ENCODE results near the gene DCUN1D2.

DCUN1D2 gene

GRCh38 chr13:113431171-113431570 is 59.3 kb downstream of the DCUN1D2 start:
- no peaks in the 10 kb centered on the region for H3K36me3 ChIP-seq

DNA sequence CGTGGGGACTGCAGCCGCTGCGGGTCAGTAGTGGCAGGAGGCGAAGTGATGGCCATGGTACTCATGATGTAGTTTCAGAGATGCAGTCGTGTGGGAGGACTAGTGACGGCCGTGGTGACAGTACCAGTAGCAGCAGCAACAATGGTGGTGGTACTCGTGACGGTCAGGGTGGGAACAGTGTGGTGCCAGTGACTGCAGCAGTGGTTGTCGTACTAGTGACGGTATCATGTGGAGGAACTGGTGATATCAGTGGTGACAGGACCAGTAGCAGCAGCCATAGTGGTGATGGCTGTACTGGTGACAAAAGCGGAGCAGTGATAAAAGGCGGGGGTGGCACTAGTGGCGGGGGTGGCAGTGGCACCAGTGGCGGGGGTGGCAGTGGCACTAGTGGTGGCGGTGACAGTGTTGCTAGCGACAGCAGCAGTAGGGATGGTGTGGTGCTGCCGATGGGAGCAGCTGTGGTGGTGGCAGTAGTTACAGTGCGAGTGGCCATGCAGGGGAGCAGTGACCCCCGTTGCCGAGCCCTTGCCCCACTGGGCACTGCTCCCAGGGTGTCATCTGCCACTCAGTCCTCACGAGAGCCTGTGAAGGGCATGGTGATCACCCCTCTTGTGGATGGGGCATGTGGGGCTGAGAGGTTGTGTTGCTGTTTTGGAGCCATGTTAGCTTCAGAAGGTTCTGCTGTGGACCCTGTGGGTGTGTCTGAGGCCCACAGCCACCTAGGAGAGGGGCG is 60.0 kb downstream of the DCUN1D2 start:
- TF ChIP-seq CTCF (IDR thresholded peaks at IDR 0.05; ENCODE audit: low read depth, low read length): no peak
- DNase-seq: no peak
- H3K9me3 ChIP-seq: no peaks in the 10 kb centered on the region
- no peak overlapping the region for H3K4me3 ChIP-seq (ENCODE audit: low read depth, low read length)
- no peaks in the 10 kb centered on the region for H3K4me1 ChIP-seq
- H3K36me3 ChIP-seq: no peaks in the 10 kb centered on the region
- H3K27me3 ChIP-seq: no peaks in the 10 kb centered on the region

More at GRCh38 chr13:113431171-113431570, 59.3 kb downstream of the DCUN1D2 start:
- Histone ChIP-seq H3K4me3 (ENCODE audit: low read depth, low read length) (no peak overlapping the region), H3K9me3 (no peaks in the 10 kb centered on the region), H3K4me1 (no peaks in the 10 kb centered on the region), H3K27me3 (no peaks in the 10 kb centered on the region)
- TF ChIP-seq CTCF (IDR thresholded peaks at IDR 0.05; ENCODE audit: low read depth, low read length): no peak
- DNase-seq: no peak

DNA sequence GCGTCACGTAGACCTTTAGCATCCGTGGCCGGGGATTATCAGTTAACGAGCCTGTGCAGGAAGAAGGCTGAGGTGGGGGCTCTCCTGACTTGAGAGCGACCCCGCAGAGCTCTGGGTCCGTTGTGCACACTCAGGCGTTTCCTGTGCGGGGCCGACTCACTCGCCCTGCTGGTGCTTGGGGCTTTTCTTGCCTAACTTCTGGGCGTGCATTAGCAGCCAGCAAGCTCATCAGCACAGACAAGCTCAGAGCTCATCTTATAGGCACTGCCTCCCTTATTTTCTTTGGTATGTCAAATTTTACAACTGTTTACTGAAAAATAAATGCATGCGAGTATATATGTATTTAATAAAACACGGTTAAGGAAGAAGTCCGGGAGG is 60.9 kb downstream of the DCUN1D2 start:
- no peak overlapping the region for H3K4me3 ChIP-seq (ENCODE audit: low read depth, low read length)
- H3K36me3 ChIP-seq: no peaks in the 10 kb centered on the region
- no peak for DNase-seq
- no peaks in the 10 kb centered on the region for H3K4me1 ChIP-seq
- H3K9me3 ChIP-seq: no peaks in the 10 kb centered on the region
- H3K27me3 ChIP-seq: no peaks in the 10 kb centered on the region
- TF ChIP-seq CTCF (IDR thresholded peaks at IDR 0.05; ENCODE audit: low read depth, low read length): no peak

DNA sequence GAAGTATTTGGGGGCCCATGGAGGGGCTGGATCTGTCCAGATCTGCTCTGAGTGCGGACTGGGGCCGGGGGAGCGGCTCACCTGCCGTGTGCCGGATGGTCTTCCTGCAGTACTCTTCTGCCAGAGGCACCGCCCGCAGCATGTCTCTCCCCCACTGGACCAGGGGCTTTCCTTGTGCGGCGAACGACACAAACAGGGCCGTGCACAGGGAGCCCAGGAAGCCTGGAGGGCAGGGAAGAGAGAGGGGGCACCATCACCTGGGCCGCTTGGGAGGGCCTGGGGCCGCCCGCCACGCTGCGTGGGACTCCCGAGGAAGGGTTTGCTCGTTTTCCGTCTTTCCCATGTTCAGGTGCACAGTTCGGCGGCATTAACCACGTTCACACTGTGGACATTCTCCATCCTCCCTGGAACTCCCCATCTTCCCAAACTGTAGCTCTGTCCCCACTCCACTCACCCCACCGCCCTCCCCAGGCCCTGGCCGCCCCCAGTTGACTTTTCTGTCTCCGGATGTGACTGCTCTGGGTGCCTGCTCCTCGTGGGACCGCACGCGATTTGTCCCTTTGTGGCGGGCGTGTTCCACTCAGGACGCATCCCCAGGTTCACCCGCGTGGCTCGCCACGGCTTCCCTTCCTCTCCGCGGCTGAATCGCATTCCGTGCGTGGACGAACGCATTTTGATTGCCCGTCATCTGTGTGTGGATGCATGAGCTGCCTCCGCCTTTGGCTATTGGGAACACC is 61.5 kb downstream of the DCUN1D2 start:
- TF ChIP-seq CTCF (IDR thresholded peaks at IDR 0.05; ENCODE audit: low read depth, low read length): no peak
- H3K36me3 ChIP-seq: no peaks in the 10 kb centered on the region
- H3K9me3 ChIP-seq: no peaks in the 10 kb centered on the region
- DNase-seq: no peak
- no peaks in the 10 kb centered on the region for H3K4me1 ChIP-seq
- no peaks in the 10 kb centered on the region for H3K27me3 ChIP-seq
- H3K4me3 ChIP-seq (ENCODE audit: low read depth, low read length): no peak overlapping the region

DNA sequence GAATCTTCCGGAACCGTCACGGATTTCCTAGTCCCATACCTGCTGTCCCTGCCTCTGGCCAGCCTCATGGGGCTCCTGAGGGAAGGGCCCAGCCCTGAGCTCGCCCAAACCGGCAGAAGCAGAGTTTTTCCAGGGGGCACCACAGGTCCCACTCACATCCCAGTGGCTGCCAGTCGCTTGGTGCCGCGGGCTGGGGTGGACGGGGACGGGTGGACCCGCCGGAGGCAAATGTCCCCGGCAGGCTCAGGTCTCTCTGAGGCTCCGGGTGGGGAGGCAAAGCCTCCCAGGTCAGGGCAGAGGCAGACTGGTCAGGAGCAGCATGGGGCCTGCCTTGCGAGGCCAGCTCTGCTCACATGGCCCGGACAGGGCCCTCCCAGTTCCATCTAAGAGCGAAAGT is 62.0 kb downstream of the DCUN1D2 start:
- H3K27me3 ChIP-seq: no peaks in the 10 kb centered on the region

More for the DNA sequence above, 62.0 kb downstream of the DCUN1D2 start:
- no peak for TF ChIP-seq CTCF (IDR thresholded peaks at IDR 0.05; ENCODE audit: low read depth, low read length)
- H3K9me3 ChIP-seq: no peaks in the 10 kb centered on the region
- no peak for DNase-seq
- no peaks in the 10 kb centered on the region for H3K36me3 ChIP-seq
- H3K4me3 ChIP-seq (ENCODE audit: low read depth, low read length): no peak overlapping the region
- no peaks in the 10 kb centered on the region for H3K4me1 ChIP-seq

Measured in BE2C (cell line).